HG02623 (cell line): ENCODE results near the gene MSL2.
"Not testable (repeated sequence)": the region's sequence is repeated elsewhere in the genome, so short reads cannot be mapped to it uniquely, and the experiment has no call there.

Experiments
- ATAC-seq: cut with Tn5 transposase; IDR thresholded peaks from one replicate; pipeline ENCODE4 v1.9.1; 2021; ENCODE audit warnings: moderate library complexity; ENCODE audit not compliant: unreplicated experiment

The MSL2 gene

DNA sequence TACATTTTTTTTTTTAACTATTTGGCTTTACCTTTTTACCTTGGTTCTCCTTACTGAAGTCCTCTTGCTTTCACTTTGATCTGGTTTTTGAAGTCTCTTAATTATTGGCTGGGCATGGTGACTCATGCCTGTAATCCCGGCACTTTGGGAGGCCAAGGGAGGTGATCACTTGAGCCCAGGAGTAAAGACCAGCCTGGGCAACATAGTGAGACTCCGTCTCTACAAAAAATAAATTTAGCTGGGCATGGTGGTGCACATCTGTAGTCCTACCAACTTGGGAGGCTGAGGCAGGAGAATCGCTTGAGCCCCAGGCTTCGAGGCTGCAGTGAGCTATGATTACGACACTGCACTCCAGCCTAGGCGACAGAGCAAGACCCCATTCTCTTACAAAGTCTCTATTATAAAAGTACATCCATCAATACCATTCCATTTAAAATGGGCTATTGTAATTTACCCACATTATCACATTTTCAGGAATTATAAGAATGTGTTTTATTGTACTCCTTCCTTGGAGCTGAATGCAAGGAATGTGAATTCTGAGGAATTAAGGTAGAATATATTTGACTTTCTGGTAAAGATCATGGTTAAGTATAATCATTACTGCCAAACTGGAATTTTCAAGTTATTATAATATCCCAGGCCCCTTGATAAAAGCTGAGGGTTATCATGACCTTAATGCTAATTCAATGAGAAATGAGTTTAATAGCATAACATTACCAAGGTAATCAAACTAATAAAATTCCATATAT lies 49.0 kb downstream of the MSL2 start:
- ATAC-seq = no peak

DNA sequence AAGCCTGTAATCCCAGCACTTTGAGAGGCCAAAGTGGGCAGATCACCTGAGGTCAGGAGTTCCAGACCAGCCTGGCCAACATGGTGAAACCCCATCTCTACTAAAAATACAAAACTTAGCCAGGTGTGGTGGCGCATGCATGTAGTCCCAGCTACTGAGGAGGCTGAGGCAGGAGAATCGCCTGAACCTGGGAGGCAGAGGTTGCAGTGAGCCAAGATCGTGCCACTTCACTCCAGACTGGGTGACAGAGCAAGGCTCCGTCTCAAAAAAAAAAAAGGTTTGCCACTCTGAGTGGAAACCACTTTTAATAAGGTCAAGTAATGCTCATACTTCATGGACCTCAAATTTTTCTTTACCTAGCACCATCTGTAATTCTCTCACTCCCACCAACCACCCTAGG lies 51.7 kb downstream of the MSL2 start:
- not testable (repeated sequence) for ATAC-seq

DNA sequence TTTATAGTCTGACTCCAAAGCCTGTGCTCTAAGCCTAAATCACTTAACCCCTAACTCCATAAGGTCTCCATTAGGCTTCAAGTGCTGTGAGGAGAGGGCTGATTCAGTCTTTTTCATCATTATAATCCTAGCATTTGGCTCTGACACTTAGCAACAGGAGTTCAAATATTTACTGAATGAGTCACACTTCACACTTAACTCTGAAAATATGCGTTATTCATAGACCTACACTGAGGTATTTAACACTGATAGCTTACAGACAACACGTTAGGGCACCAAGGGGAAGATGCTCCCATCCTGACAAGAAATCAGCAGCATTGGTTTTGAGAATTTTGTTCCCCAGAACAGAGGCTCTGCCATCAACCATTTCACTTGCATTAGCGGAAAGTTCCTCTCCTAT lies 53.5 kb downstream of the MSL2 start:
- ATAC-seq = no peak

DNA sequence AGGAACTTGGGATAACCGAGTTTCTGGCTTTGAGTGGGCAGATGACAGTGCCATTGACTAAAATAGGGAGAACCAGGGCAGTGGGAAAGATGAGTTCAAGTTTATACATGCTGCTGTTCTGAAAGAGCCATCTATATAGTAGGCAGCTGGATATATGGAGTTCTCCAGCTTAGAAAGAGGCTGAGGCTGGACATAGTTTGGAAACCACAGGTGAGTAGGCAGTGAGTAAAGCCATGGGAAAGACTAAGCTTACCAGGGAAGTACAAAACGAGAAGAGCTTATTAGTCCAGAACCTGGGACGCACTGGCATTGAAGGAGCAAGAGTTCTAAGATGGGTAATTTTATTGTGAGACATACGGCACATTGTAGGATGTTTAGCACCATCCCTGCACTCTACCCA lies 54.2 kb downstream of the MSL2 start:
- ATAC-seq = no peak

DNA sequence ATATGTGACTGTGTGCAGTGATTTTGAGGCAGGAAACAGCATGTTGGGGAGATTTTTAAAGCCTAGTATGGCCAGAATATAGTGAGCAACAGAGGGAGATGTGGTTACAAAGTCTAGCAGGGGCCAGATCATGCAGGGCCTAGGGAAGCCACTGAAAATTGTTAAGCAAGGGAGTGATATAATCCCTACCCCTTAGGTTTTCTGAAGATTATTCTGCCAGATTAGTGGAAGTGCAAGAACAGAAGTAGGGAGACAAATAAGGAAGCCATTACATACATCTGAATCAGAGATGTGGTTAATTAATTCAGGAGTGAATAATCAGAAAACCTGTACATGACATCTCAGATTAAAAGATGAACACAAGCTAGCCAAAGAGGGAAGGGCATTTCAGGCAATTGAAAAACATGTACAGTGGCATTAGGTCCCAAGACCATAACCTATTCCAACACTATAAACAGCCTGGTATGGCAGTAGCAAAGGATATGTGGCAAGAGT lies 54.8 kb downstream of the MSL2 start:
- ATAC-seq = no peak

DNA sequence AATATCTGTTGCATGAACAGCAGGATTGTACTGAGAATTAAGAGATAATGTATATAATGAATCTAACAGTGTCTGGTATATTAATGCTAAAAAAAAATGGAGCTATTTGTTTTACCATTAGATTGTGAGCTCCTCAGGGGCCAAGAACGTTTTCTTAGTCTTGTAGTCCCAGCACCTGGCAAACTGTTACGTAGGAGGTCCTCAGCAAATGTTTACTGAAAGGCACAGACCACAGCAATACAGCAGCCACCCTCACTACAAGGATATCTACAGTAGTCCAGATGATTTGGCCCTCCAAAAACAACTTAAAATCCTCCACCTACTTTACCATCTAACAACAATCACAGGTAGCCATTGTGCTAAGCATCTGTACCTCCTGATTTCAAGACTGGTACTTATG lies 59.7 kb downstream of the MSL2 start:
- ATAC-seq = no peak

DNA sequence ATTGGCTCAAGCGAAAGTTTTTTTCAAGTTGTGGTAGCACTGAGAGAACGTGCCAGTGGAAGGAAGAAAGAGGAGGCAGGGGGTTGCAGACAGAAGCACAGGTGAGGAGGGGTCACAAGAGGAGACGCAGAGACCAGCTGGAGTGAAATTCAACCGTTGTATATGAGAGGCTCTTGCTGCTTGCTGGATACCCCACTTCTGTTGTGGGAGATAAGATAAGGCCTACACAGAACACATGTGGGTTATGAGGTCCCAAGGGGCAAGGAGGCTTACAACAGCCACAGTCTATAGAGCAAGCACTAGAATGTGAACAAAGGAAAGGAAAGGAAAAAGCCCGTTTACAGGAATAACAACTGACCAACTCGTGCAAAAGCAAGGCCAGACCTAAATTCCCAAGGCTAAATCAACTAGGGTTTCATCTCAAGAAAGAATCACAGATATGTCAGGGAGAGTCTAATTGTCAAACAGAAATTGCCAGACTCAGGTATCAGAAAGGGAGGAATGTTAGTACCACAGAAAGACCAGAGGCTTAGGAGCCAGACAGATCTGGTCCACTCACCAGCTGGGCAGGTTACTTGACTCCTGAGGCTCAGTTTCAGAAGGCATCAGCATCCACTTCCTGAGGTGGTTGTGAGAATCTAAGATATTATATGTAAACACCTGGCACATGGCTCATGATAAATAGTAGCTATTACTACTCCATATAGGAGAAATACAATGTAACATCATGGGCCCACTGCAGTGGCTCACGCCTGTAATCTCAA lies 60.9 kb downstream of the MSL2 start:
- ATAC-seq = no peak

DNA sequence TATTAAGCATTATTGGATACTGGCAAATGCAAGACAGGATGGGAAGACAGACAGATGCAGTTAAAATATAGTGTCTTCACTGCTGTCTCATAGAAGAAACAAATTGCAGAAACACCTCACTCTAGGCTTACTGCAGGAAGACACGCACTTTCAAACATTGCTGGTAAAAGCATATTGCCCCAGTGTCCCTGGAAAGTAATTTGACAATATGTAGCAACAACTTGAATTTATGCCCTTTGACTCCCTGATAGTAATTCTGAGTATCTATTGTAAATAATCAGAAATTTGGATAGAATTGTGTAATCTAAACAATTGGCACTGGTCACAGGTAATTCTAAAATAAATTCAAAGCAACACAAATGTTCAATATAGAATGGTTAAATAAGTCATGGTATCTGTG lies 62.0 kb downstream of the MSL2 start:
- ATAC-seq = no peak

DNA sequence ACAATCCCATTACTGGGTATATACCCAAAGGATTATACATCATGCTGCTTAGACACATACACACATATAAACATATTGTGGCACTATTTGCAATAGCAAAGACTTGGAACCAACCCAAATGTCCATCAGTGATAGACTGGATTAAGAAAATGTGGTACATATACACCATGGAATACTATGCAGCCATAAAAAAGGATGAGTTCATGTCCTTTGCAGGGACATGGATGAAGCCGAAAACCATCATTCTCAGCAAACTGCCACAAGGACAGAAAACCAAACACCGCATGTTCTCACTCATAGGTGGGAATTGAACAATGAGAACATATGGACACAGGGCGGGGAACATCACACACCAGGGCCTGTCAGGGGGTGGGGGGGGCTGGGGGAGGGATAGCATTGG lies 64.5 kb downstream of the MSL2 start:
- not testable (repeated sequence) for ATAC-seq

DNA sequence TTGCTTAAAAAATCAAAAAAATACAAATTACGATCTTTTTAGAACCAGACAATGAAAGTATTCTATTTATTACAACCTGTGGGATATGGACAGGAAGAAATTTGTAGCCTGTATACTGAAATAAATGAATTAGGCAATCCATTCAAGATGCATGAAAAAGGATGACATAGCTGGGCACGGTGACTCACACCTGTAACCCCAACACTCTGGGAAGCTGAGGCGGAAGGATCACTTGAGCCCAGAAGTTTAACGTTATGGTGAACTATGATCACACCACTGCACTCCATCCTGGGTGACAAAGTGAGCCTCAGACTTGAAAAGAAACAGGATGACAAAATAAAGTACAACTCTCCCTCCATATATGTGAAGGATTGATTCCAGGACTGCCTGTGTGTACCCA lies 74.1 kb downstream of the MSL2 start:
- no peak for ATAC-seq

DNA sequence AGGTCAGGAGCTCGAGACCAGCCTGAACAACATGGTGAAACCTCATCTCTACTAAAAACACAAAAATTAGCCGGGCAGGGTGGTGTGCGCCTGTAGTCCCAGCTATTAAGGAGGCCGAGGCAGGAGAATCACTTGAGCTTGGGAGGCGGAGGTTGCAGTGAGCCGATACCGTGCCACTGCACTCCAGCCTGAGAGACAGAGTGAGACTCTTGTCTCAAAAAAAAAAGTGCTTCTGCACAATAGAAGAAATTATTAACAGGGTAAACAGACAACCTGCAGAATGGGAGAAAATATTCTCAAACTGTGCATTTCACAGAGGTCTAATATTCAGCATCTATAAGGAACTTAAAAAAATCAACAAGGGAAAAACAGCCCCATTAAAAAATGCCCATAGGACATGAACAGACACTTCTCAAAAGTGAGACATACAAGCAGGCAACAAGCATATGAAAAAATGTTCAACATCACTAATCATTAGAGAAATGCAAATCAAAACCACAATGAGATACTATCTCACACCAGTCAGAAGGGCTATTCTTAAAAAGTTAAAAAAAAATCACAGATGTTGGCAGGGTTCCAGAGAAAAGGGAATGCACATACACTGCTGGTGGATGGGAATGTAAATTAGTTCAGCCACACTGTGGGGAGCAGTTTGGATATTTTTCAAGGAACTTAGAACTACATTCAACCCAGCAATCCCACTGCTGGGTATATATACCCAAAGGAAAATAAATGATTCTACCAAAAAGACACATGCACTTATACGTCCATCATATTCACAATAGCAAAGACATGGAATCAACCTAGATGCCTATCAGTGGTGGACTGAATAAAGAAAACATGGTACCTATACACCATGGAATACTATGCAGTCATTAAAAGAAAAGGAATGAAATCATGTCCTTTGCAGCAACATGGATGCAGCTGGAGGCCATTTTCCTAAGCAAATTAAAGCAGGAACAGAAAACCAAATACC lies 75.5 kb downstream of the MSL2 start:
- peak; percentile 83 for ATAC-seq

DNA sequence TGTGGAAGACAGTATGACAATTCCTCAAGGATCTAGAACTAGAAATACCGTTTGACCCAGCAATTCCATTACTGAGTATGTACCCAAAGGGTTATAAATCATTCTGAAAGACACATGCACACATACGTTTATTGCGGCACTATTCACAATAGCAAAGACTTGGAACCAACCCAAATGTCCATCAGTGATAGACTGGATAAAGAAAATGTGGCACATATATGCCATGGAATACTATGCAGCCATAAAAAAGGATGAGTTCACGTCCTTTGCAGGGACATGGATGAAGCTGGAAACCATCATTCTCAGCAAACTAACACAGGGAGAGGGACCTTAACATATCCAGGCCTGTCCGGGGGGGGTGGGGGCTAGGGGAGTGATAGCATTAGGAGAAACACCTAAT lies 76.4 kb downstream of the MSL2 start:
- ATAC-seq = not testable (repeated sequence)

DNA sequence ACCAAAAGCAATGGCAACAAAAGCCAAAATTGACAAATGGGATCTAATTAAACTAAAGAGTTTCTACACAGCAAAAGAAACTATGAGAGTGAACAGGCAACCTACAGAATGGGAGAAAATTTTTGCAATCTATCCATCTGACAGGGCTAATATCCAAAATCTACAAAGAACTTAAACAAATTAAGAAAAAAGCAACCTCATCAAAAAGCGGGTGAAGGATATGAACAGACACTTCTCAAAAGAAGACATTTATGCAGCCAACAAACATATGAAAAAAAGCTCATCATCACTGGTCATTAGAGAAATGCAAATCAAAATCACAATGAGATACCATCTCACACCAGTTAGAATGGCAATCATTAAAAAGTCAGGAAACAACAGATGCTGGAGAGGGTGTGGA lies 76.8 kb downstream of the MSL2 start:
- not testable (repeated sequence) for ATAC-seq

DNA sequence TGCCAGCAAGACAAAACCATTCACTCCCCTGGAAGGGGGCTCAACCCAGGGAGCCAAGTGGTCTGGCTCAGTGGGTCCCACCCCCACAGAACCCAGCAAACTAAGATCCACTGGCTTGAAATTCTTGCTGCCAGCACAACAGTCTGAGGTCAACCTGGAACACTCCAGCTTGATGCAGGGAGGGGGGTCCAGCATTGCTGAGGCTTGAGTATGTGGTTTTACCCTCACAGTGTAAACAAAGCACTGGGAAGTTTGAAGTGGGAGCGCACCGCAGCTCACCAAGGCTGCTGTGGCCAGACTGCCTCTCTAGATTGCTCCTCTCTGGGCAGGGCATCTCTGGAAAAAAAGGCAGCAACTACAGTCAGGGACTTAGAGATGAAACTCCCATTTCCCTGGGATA lies 81.7 kb downstream of the MSL2 start:
- ATAC-seq = no peak

DNA sequence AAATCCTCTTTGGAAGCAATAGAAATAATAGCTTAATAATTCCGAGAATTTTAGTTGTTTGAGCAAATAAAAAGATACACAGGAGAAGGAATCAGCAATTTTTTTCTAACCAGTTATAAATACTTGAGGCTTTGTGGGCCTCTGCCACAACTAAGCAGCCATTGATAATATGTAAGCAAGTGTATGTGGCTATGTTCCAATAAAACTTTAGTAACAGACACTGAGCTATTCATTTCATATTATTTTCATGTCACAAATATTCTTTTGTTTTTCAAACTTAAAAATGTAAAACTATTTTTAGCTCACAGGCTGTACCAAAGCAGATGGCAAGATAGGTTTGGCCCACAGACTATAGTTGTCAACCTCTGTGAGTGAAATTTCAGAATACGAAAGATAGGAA lies 85.7 kb downstream of the MSL2 start:
- no peak for ATAC-seq

DNA sequence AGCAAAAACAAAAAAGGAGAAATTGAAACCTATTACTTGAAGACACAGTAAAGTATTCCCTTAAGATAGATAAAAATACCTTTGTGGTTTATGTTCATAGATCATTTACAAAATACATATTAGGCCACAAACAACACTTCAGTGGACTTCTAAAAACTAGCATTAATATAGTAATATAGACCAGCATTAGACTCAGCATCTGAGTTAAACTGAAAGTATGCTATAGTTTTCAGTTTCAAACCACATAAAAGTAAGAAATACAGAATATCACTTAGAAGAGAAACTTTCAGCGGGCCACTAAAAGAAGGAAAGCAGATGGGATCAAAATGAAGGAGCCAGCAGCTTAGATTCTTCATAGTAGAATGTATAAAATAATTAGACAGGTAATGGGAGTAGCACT lies 86.6 kb downstream of the MSL2 start:
- ATAC-seq = peak; percentile 94

DNA sequence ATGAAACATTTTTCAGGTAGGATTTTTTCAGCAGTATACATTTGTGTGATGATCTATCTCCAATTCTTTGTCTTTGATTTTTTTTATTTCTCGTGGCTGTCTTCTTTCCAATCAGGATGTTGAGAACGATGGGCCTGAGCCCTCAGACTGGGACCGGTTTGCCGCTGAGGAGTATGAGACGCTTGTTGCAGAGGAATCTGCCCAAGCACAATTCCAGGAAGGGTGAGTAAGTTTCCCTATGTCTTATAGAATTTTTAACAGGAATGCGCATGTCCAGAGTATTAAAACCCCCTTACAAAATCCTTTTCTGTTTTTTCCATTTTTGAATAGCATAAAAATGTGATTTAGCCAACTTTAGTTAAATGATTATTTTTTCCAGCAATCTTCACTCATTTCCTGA lies 90.0 kb downstream of the MSL2 start:
- no peak for ATAC-seq

DNA sequence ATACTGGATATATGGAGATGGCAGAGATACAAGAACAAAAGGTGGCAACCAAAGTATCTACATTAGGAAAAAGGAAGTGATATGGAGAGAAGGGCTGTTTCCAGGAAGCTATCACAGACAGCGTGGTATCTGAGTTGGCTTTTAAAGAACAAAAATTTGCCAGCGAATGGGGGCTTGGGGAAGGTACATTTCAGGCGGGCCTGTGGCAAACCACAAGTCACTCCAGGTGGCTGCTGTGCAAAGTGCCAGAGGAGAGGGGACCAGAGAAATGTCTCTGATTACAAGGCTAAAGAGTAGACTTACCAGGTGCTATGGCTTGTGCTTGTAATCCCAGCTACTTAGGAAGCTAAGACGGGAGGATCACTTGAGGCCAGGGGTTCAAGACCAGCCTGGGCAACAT lies 91.1 kb downstream of the MSL2 start:
- no peak for ATAC-seq
